OCI-LY1 (cell line): ENCODE data around the gene C10orf67.

Experiments
- H2AFZ ChIP-seq: fragments of 200-600 bp; sonication (generic), shearing (Covaris generic); 2 replicates; pipeline ENCODE4 v1.6.0; 2014; ENCODE audit warnings: antibody characterized with exemption, mild to moderate bottlenecking, low read length
- H3F3A ChIP-seq: fragments of 200-600 bp; sonication (generic), shearing (Covaris generic); 2 replicates; pipeline ENCODE4 v1.6.0; 2014; ENCODE audit warnings: mild to moderate bottlenecking, antibody characterized with exemption, low read length, moderate library complexity; ENCODE audit not compliant: insufficient read depth
- H3K27ac ChIP-seq: fragments of 200-600 bp; sonication (generic); 2 replicates; pipeline ENCODE4 v1.5.1; 2014; ENCODE audit warnings: low read length, mixed run types, mild to moderate bottlenecking, low read depth; ENCODE audit not compliant: poor library complexity, severe bottlenecking
- H3K27me3 ChIP-seq: fragments of 200-600 bp; sonication (generic); 2 replicates; pipeline ENCODE4 v1.6.0; 2014; ENCODE audit warnings: antibody characterized with exemption, mild to moderate bottlenecking, low read length, moderate library complexity; ENCODE audit not compliant: insufficient read depth
- H3K36me3 ChIP-seq: fragments of 200-600 bp; sonication (generic); 2 replicates; pipeline ENCODE4 v1.6.1; 2014; ENCODE audit warnings: mild to moderate bottlenecking, antibody characterized with exemption, low read length, moderate library complexity, mixed read lengths; ENCODE audit not compliant: insufficient read depth
- H3K4me1 ChIP-seq: fragments of 200-600 bp; sonication (generic); 2 replicates; pipeline ENCODE4 v1.5.1; 2014; ENCODE audit warnings: mild to moderate bottlenecking, low read length, moderate library complexity; ENCODE audit not compliant: insufficient read depth, severe bottlenecking
- H3K4me2 ChIP-seq: fragments of 200-600 bp; sonication (generic), shearing (Covaris generic); 2 replicates; pipeline ENCODE4 v1.6.1; 2014; ENCODE audit warnings: low read length
- H3K4me3 ChIP-seq: fragments of 200-600 bp; sonication (generic); 2 replicates; pipeline ENCODE4 v1.5.1; 2014; ENCODE audit warnings: low read length, low read depth, mild to moderate bottlenecking, mixed read lengths; ENCODE audit not compliant: poor library complexity, severe bottlenecking
- H3K79me2 ChIP-seq: fragments of 200-600 bp; shearing (Covaris generic); 2 replicates; pipeline ENCODE4 v1.6.1; 2016; ENCODE audit warnings: mixed run types, low read length, mixed read lengths; ENCODE audit not compliant: insufficient read depth
- H3K9ac ChIP-seq: fragments of 200-600 bp; sonication (generic), shearing (Covaris generic); 2 replicates; pipeline ENCODE4 v1.6.1; 2014; ENCODE audit warnings: mild to moderate bottlenecking, low read length, mixed read lengths
- H3K9me2 ChIP-seq: fragments of 200-600 bp; sonication (generic), shearing (Covaris generic); 2 replicates; pipeline ENCODE4 v1.6.1; 2014; ENCODE audit warnings: low read depth, mild to moderate bottlenecking, low read length, mixed read lengths
- H3K9me3 ChIP-seq: fragments of 200-600 bp; shearing (Covaris generic); 2 replicates; pipeline ENCODE4 v1.6.1; 2014; ENCODE audit warnings: low read length, mixed read lengths
- H4K20me1 ChIP-seq: fragments of 200-600 bp; sonication (generic), shearing (Covaris generic); 2 replicates; pipeline ENCODE4 v1.6.0; 2016; ENCODE audit warnings: mild to moderate bottlenecking, low read length; ENCODE audit not compliant: insufficient read depth
- EZH2 ChIP-seq: fragments of 200-600 bp; sonication (generic), shearing (Covaris generic); IDR thresholded peaks from 2 replicates; pipeline ENCODE4 v1.8.0; 2017; ENCODE audit warnings: borderline replicate concordance, mixed run types, mild to moderate bottlenecking, antibody characterized with exemption, low read length, moderate library complexity, mixed read lengths
- TF ChIP-seq, protein P1 (sequence below): fragments of 200-600 bp; sonication (generic), shearing (Covaris generic); IDR thresholded peaks from 2 replicates; pipeline ENCODE4 v1.5.1; 2017; ENCODE audit warnings: mild to moderate bottlenecking, antibody characterized with exemption, low read length, moderate library complexity, mixed read lengths

The C10orf67 gene

DNA sequence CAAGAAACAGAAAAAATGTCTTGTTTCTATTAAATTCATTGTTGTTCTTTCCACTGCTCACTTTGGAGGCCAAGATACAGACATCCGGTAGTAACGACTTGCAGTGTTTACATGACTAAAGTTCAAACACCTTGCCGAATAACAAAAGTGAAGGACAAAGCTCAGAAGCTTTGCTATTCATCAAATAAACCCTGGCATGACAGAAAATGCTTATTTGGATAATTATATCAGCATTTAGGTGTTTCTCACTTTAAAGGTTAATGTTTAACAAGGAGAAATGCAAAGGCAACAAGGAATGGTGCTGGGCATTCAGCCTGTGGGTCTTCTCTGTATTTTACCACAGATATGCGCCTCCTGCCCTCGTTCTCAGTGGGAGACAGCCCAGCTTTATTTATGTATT lies 157.9 kb downstream of the C10orf67 start:
- TF ChIP-seq EZH2, result no peak
- no peak overlapping the region for H3K27ac ChIP-seq
- no peaks in the 10 kb centered on the region for H3K9me3 ChIP-seq
- H3F3A ChIP-seq, result no peaks in the 10 kb centered on the region
- H3K9me2 ChIP-seq, result no peaks in the 10 kb centered on the region
- no peaks in the 10 kb centered on the region for H3K36me3 ChIP-seq
- no peak overlapping the region for H3K4me2 ChIP-seq
- H3K27me3 ChIP-seq, result no peaks in the 10 kb centered on the region
- H4K20me1 ChIP-seq, result no peaks in the 10 kb centered on the region
- H3K9ac ChIP-seq, result no peak overlapping the region
- no peak overlapping the region for H3K4me3 ChIP-seq
- H3K4me1 ChIP-seq, result no peaks in the 10 kb centered on the region
- no peaks in the 10 kb centered on the region for H3K79me2 ChIP-seq
- no peak overlapping the region for H2AFZ ChIP-seq

DNA sequence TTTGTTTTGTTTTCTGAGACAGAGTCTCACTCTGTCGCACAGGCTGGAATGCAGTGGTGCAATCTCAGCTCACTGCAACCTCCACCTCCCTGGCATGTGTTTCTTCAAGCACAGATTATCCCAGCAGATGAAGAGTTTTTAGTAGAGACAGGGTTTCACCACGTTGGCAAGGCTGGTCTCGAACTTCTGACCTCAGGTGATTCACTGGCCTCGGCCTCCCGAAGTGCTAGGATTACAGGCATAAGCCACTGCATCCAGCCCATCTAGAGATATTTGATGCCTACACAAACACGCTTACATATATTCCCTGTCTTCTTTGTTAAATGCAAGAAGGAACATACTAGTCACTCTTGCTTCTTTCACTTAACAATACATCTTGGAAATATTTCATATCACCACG lies 158.4 kb downstream of the C10orf67 start:
- no peak overlapping the region for H3K9ac ChIP-seq
- H2AFZ ChIP-seq, result no peak overlapping the region
- no peaks in the 10 kb centered on the region for H3K4me1 ChIP-seq
- no peak overlapping the region for H3K4me2 ChIP-seq
- H3K79me2 ChIP-seq, result no peaks in the 10 kb centered on the region
- H3K4me3 ChIP-seq, result no peak overlapping the region
- H3K27me3 ChIP-seq, result no peaks in the 10 kb centered on the region
- no peaks in the 10 kb centered on the region for H3K9me2 ChIP-seq
- H3F3A ChIP-seq, result no peaks in the 10 kb centered on the region
- no peaks in the 10 kb centered on the region for H3K9me3 ChIP-seq
- H3K27ac ChIP-seq, result no peak overlapping the region
- H3K36me3 ChIP-seq, result no peaks in the 10 kb centered on the region
- no peaks in the 10 kb centered on the region for H4K20me1 ChIP-seq
- no peak for TF ChIP-seq EZH2
- TF ChIP-seq, protein P1, sequence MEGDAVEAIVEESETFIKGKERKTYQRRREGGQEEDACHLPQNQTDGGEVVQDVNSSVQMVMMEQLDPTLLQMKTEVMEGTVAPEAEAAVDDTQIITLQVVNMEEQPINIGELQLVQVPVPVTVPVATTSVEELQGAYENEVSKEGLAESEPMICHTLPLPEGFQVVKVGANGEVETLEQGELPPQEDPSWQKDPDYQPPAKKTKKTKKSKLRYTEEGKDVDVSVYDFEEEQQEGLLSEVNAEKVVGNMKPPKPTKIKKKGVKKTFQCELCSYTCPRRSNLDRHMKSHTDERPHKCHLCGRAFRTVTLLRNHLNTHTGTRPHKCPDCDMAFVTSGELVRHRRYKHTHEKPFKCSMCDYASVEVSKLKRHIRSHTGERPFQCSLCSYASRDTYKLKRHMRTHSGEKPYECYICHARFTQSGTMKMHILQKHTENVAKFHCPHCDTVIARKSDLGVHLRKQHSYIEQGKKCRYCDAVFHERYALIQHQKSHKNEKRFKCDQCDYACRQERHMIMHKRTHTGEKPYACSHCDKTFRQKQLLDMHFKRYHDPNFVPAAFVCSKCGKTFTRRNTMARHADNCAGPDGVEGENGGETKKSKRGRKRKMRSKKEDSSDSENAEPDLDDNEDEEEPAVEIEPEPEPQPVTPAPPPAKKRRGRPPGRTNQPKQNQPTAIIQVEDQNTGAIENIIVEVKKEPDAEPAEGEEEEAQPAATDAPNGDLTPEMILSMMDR, result no peak

DNA sequence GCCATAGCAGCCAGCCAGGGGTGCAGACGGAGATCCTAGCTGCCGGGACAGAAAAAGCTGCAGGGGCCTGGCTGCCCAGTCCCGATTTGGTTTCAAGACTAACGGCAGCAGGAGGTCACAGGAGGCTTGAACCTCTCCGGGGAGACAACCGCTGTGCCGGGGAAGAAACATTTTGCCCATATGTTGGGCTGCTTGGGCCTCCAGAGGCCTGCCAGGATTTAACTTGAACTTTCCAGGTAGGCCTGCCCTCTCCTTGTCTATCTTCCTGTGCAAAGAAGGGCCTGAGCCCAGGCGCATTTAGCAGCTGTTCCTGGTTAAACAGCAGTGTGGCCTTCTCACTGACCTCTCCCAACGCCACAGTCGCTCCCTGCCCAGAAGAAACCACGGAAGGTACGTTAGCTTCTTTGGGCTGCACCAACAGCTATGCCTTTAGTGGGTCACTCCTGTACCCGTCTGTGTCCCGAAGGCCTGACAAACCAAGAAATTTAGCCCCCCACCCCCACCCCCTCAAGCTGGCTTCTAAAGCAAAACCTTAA lies 169.6 kb downstream of the C10orf67 start:
- Histone ChIP-seq H3K79me2 (no peaks in the 10 kb centered on the region), H3K36me3 (no peaks in the 10 kb centered on the region), H2AFZ (no peak overlapping the region), H3K27me3 (no peaks in the 10 kb centered on the region), H3K4me2 (no peak overlapping the region), H3K27ac (no peak overlapping the region), H3K4me1 (no peaks in the 10 kb centered on the region), H4K20me1 (no peaks in the 10 kb centered on the region), H3K4me3 (no peak overlapping the region), H3F3A (no peaks in the 10 kb centered on the region), H3K9me2 (no peaks in the 10 kb centered on the region), H3K9me3 (no peaks in the 10 kb centered on the region), H3K9ac (no peak overlapping the region)
- TF ChIP-seq EZH2, result no peak
- TF ChIP-seq, protein P1, result no peak
